ENCODE results near the gene FAM120B. TPM values are rescaled to one million over a fixed set of nuclear protein-coding genes. Genes with fewer than 3 reads are reported as not detected.

FAM120B gene
- total RNA-seq, 2 donors from 2014 or later, result 18.7 to 25.3 TPM

DNA sequence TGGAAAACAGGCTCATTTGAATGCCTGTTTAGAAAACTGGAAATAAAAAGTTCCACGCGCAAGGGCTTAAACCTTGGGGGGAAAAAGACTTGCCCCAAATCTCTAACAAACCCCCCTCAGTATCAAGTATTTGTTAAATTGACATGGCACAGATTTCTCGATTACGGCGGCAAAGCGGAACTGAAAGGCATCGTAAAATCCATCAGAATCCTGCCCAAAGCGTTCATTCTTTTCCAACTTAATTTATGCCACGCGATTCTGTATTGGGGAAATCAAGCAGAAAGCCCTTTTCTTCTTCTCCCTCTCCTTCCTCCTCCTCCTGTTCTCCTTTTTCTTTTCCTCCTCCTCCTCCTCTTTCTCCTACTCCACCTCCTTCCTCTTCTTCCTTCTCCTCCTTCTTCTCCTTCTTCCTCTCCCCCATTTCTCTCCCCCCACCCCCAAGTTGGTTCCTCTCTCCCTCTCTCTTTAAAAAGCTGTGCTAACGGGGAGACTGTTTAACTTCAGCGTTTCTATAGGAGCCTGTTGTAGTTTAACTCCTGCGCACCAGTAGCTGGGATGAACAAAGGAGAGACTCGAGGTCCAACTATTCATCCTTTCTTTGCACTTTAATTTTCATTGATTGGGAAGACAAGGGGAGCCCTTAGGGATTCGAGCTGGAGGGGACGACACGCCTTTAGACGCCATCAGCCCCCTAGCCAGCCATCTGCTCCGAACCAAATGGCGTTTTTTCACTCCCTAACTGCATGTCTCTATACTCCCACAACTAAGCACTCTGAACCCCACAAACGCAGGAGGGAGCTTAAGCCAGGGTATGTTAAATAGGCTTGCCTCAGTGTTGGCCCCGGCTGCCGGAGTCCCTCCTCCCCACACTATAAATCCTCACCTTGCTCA is 13.0 kb upstream of the FAM120B start:
- no peak for DNase-seq (ENCODE audit: low spot score)
- intact Hi-C loops (cut with DNase I), result no loop called here

DNA sequence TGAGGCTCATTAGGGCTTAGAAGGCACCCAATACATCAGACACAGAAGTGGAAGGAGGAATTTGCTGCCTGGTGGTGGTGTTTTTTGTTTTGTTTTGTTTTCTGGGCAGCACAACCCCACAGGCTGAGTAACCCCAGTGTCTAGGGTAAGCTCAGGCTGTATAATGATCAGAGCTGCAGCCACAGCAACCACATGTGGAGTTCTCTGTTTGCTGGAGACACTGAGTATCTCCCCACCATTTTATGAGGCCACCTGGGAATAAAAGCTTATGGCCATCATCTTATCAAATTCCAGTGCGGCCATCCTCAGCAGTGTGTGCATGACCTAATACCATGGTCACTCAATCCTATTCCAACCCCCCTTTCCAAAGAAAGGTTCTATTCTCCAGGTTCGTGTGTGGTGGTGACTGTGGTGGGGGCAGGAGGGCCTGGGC is 12.2 kb upstream of the FAM120B start:
- no peak for DNase-seq (ENCODE audit: low spot score)
- intact Hi-C loops (cut with DNase I), result no loop called here

DNA sequence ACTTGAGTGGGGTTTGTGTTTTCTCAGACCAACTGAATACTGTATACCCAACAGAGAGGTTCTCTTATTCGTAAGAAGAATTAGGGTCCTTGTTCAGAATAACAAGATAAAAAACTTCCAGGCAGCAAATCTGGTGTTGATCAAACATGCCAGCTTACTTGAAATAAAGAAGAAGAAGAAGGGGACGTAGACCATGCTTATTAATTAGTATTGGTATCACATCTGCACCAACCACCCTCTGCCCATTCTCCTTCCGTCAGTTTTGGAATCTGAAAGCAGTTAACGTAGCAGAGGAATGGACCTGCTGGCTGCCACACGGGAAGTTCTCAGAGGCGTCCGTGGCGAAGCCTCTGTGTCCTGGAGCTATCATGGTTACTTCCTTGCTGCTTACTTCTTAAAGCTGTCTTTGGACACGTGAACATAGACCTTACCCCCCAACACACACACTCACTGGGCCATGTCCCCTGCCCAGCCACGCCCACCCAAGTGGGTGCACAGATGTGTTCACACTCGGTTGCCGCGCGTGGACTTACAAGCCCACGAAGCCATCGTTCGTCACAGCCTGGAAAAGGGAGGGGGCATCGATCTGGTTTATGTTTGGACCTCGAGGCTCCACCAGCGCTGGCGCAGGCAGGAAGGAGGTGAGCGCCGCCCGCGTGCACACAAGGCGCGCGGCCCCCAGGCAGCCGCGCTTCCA is 11.6 kb upstream of the FAM120B start:
- no peak for DNase-seq (ENCODE audit: low spot score)
- intact Hi-C loops (cut with DNase I), result no loop called here

DNA sequence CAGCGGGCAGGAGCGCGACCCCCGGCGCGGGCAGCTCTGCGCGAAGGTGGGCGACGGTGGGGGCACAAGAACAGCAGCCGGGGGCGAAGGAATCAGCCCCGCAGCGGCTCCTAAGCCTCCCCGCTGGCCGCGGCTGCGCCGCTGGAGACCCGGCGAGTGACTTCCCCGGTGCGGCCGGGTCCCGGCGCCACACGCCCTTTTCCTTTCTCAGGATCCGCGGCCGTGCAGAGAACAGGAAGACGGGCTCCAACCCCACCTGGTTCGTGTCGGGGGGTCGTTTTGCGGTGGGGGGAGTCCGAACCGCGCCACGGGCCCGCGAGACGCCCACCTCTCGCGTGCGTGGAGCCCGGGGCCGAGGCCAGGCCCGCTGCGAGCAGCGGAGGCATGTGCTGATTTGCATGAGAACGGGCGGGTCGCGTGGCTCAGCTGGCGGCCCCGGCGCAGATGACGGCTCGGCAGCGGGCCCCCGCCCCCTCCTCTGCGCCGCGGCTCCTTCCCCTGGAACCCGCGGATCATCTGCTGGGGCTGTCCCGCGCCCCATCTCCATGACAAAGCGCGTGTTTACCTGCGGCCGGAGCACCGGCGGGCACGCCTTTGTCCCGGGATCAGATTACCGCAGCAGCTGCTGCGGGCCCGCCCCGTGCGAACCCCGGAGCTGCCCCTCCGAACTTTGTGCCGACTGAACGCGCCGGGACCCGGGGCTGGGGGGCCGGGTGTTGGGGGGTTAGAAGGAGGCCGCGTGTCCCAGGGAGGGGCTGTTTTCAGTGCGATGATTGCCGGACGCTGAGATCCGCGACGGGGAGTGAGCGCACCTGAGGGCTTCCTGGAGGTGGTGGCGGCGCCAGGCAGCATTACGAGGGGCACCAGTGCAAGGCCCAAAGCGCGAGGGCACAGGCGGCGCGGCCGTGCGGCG is 10.8 kb upstream of the FAM120B start:
- intact Hi-C loops (cut with DNase I), result no loop called here
- DNase-seq (ENCODE audit: low spot score), result no peak

DNA sequence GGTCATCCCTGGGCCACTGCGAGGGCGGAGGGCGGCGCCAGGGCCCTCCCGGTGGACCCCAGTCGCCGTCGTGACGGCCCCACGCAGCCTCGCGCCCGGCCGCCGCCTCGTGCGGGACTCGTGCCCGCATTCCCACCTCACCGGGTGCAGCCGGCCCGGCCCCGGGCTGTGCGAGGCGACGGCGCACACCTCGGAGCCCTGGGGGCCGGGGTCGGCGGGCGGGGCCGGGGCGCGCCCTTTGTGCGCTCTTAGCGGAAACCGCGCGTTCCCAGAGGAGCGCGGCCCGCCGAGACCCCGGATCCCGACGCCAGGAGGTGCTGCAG is 10.2 kb upstream of the FAM120B start:
- DNase-seq (ENCODE audit: low spot score), result no peak
- intact Hi-C loops (cut with DNase I), result no loop called here

DNA sequence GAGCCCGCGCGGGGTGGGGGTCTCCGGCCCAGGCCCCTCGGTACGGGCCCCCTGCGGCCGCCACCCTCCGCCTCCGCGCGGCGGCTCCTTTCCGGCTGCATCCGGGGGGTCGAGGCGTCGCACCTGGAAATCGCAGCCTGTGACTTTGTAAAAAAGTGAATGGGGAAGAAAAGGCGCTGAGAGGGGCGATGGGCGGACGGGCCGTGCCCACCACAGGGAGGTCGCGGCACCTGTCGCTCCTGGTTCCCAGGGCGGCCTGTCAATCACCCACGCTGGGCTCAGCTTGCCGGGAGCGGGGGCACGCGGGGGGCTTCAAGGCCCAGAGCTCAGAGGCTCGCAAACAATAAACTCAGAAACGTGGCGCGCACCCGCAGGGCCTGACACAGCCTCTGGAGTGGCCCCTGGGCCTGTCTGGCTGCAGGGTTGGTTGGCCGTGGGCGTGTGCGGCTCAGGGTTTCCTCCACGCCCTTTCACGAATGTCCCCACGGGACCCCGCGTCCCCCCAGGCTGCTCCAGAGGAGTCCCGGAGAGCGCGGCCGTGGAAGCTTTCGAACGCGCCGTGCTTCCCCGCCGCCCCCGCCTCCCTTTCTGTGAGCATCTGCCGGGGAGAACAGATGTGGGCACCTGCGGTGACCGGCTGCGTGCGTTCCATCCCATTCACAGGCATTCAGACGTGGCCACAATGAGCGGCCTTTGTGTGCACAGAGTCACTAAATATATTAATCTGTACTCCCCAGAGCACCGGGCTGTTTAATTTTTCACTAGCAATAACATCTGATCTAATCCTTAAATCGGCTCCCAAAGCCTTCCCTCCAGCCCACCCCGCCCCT is 9.6 kb upstream of the FAM120B start:
- intact Hi-C loops (cut with DNase I), result no loop called here
- DNase-seq (ENCODE audit: low spot score), result no peak

DNA sequence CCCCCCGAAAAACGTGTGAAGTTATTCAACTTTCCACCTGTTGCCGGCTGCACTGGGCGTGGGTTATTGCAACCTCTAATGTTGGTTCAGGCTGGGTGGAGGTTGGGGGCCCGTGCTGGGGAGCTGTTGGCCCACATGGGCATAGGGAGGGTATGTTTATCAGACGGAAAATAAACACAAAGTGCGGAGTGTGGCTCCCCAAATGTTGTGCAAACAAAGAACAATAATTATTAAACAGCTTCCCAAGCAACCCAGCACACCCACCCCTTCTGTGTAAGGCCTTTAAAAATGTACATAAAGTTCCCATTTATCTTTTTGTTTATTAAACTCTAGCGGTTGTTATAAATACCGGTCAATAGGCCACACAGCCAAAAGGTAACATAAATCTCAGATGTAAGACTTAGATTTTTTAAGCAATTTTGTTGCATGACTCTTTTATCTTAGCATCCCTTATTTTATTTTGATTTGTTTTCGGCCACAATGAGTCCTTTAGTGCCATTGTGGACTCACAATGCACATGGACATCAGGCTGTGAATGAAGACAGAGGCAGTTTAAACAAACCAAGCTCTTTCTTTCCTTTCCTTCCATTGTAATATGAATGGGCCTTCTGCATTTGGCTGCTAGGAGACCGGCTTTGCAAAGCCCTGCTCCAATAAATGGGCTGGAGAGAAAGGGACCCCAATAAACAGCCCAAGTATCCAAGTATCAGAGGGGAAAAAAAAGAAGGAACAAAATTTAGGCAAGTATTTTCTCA is 8.8 kb upstream of the FAM120B start:
- no peak for DNase-seq (ENCODE audit: low spot score)
- intact Hi-C loops (cut with DNase I), result no loop called here

DNA sequence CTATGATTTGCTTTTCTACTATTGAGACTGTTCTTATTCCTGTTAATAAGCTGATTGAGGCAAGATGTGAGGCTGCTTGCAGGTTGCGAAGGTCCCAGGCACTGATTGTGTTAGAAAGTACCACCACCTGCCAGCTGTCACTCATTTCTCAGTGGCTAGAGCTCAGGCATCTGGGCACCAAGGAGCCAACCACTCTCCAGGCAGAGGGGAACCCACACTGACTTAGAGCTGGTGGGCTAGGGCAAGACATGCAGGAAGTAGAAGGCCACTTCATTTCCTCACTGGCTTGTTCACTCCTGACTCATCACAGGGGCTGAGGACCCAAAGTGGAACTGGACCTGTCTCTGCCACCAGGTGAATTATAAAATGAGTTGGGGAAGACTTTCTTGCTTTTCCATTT is 7.9 kb upstream of the FAM120B start:
- DNase-seq (ENCODE audit: low spot score), result no peak
- intact Hi-C loops (cut with DNase I), result no loop called here

DNA sequence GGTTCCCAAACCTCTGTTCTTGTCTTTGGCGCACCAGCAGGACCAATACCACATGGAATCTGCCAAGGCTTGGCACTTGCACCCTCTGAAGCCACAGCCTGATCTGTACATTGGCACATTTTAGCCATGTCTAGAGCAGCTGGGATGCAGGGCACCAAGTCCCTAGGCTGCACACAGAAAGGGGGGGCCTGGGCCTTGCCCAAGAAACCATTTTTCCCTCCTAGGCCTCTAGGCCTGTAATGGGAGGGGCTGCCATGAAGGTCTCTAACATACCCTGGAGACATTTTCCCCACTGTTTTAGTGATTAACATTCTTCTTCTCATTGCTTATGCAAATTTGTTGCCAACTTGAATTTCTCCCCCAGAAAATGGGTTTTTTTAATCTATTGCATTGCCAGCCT is 5.4 kb upstream of the FAM120B start:
- intact Hi-C loops (cut with DNase I), result no loop called here
- no peak for DNase-seq (ENCODE audit: low spot score)

DNA sequence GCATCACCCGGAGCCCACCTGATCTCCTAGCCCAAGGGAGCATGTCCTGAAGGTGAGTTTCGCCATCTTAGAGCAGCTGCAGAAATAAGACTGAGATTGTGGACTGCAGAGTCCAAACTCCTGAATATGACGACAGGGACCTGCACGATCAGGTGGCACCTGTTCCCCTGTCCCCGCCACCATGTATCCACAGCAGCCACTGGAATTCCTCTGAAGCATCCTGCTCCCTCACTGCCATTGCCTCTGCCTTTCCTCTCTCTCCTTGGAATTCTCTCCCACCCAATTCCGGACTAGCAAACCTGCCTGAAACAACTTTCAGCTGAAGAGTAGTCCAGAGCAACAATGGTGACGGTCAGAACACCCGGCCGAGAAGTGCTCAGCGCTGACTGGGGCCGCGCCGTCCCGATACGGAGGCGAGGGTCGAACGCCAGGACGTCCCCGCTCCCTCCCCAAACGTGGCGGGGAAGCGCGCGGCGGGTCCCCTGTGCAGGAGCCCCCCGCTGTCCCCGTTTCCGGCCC is 694 bp upstream of the FAM120B start:
- intact Hi-C loops (cut with DNase I), result no loop called here
- DNase-seq (ENCODE audit: low spot score), result no peak

DNA sequence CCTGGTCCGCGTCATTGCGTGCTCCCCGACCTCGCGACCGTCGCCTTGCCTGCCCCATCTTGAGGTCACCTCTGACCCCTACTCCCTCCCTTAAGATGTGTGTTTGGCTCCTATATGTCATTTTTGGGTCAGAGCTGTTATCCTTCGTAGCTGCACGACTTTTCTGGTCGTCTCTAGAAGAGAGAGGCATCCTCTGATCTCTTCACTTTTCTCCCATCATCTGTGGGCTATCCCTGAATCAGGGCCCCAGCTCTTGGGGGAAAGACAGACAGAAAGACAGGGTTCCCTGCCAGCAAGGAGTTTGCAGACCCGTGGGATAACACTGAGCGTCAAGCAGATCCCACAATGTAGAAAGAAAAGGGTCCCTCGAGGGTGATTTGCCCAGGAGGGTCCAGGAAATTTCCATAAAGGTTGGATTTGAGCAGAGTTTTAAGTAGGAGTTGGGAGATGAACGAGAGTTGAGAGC is 555 bp downstream of the FAM120B start:
- DNase-seq (ENCODE audit: low spot score), result no peak
- intact Hi-C loops (cut with DNase I), result no loop called here

DNA sequence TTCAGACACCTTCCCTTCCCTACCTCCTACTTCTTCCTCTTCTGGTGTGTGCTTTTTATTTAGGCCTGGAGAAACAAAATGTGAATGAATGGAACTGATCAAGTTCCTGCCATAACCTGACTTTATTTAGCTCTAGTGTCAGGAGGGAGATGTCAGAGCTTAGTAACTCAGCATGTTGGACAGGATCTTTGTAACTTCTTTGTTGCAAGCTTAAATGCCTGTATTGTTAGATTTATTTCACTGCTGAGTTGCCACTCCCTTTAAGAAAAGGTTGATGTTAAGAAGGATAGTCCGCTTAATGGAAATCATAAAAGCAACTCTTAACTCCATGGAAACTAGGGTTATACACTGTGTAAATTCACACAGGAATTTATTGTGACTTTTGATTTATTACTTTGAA is 2.2 kb downstream of the FAM120B start:
- no peak for DNase-seq (ENCODE audit: low spot score)
- intact Hi-C loops (cut with DNase I), result no loop called here

DNA sequence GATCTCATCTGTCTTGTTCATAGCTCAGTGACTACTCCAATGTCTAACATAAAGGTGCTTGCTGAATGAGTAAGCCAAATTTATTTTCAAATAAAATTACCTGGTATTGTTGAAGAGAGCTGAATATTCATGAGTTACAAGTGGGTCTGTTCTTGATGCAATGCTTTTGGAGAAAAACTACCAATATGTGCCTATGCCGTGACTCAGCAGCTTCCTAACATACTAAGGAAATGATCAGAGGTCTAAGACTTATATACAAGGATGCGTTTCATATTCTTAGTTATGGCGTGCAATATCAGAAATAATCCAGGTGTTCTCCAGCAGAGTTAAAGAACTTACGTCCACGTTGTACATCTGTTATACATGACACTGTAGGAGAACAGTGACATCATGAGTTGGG is 5.1 kb downstream of the FAM120B start:
- intact Hi-C loops (cut with DNase I), result loop anchor here in 1 of 2 donors (10.0 kb wide), 1 partner anchor 657 kb away; no protein-coding TSS in a partner anchor
- DNase-seq (ENCODE audit: low spot score), result no peak

DNA sequence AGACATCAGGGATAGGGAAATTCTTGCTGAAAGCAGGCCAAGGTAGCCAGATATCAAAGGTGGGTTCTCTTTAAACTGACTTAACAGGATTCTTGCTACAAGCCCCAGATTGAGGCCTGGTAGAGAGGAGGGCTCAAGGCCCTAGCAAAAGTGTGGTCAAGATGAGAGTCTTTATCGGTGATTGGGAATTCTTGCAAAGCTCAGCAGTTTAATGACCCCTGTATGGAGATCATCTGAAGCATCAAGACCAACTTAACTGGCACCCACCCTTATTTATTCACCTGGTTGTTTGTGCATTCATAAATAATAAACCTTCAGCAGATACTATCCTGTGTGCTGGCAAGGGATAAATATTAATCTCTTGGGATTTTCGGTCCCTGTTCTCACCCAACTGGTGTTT is 6.3 kb downstream of the FAM120B start:
- intact Hi-C loops (cut with DNase I), result loop anchor here in 1 of 2 donors (10.0 kb wide), 1 partner anchor 658 kb away; no protein-coding TSS in a partner anchor
- no peak for DNase-seq (ENCODE audit: low spot score)

DNA sequence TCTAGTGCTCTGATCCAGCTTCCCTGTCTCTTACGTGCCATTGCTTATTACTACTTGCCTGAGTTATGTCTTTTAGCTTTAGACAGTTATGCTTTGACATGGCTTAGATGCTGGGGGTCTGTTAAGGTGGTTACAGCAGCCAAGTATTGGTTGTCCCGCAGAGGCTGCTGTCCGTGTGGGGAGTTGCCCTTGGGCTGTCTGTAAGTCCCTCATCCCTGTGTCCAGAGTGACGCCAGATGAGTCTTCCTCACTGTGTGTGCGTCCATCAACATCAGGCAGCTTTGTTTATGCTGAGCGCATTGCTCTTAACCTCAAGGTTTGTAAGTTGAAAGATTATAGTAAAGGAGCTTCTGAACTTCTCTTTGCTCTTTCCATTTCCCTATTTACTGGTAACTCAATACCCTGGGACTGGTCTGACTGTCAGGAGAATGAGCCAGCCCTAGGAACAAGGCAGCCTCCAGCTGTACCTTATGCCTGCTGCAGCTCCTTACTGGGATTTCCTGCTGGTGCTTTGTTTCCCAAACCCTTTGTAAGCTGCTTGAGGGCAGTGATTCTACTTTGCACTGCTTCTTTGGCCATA is 7.2 kb downstream of the FAM120B start:
- no peak for DNase-seq (ENCODE audit: low spot score)
- intact Hi-C loops (cut with DNase I), result loop anchor here in 1 of 2 donors (10.0 kb wide), 1 partner anchor 659 kb away; no protein-coding TSS in a partner anchor

DNA sequence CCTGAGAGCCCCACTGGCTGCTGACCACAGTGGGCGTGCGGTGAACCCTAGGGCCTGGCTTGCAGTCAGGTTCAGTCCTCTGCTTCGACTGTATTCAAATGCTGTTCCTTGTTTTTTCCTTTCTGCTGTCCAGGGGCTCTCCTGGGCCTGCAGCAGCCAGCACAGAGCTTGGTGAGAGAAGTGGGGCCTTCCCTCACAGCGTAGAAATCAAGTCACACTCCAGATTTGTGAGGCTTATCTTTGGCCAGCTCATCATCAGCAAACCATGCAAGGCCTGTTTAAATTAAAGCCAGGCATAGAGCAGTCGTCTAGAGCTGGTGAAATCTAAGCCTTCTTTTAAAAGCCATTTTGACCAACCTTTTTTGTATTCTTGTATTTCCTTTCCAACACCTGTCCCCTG is 8.4 kb downstream of the FAM120B start:
- no peak for DNase-seq (ENCODE audit: low spot score)
- intact Hi-C loops (cut with DNase I), result loop anchor here in 1 of 2 donors (10.0 kb wide), 1 partner anchor 660 kb away; no protein-coding TSS in a partner anchor

DNA sequence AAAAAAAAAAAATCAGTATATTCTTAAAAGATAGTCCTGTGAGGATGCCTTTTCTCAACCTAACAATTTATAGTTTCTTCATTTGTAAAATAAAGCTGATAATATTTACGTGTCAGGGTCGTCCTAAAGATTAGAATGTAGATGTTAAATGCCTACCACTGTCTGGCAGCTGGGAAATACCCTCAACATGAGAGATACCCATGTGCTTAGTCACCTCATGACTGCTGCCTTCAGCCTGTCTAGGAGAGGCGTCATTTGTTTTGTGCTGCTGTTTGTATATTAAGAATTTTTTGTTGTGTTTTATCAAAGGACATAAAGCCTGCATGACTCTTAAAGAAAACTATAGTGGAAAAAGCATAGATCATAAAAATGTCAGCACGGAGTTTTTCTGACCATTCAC is 9.5 kb downstream of the FAM120B start:
- intact Hi-C loops (cut with DNase I), result loop anchor here in 1 of 2 donors (10.0 kb wide), 1 partner anchor 661 kb away; no protein-coding TSS in a partner anchor

More for the DNA sequence above, 9.5 kb downstream of the FAM120B start:
- no peak for DNase-seq (ENCODE audit: low spot score)
